Renal pelvis (tissue), 4 donors: ENCODE measurements around the gene GPATCH2. TPM values are rescaled to one million over a fixed set of nuclear protein-coding genes. Genes with fewer than 3 reads are reported as not detected.
"Not testable (repeated sequence)": the region's sequence is repeated elsewhere in the genome, so short reads cannot be mapped to it uniquely, and the experiment has no call there.

ENCODE experiments used
- DNase-seq: peaks from one replicate; pipeline ENCODE4 v3.0.0-alpha.2; 2013
- polyA plus RNA-seq, 3 donors: library from polyadenylated mRNA; unstranded; fragments of 120-200 nt; gene quantifications; one replicate each; pipeline ENCODE4 v1.2.1, GENCODE V29; 2013; ENCODE audit not compliant: insufficient read length in 3 of 3

The GPATCH2 gene
- polyA plus RNA-seq, 3 donors, result 22.3 to 24.9 (median 22.6) TPM

- DNase-seq, result no peak
Measured at GRCh38 chr1:217590598-217590997, 40.3 kb downstream of the GPATCH2 start.

GRCh38 chr1:217586586-217586985 is 44.3 kb downstream of the GPATCH2 start:
- no peak for DNase-seq

- DNase-seq, result no peak
Measured at GRCh38 chr1:217585577-217585976, 45.3 kb downstream of the GPATCH2 start.

- not testable (repeated sequence) for DNase-seq
Measured at GRCh38 chr1:217584286-217584811, 46.5 kb downstream of the GPATCH2 start.

- DNase-seq, result no peak
Measured at GRCh38 chr1:217577336-217577735, 53.6 kb downstream of the GPATCH2 start.

- no peak for DNase-seq
Measured at GRCh38 chr1:217574265-217574949, 56.5 kb downstream of the GPATCH2 start.

- DNase-seq, result no peak
Measured at GRCh38 chr1:217569021-217569420, 61.9 kb downstream of the GPATCH2 start.

GRCh38 chr1:217568200-217568599 is 62.7 kb downstream of the GPATCH2 start:
- no peak for DNase-seq

GRCh38 chr1:217564833-217565232 is 66.1 kb downstream of the GPATCH2 start:
- DNase-seq, result no peak

GRCh38 chr1:217564207-217564606 is 66.7 kb downstream of the GPATCH2 start:
- DNase-seq, result no peak

- no peak for DNase-seq
Measured at GRCh38 chr1:217563179-217563578, 67.7 kb downstream of the GPATCH2 start.

- no peak for DNase-seq
Measured at GRCh38 chr1:217562229-217562878, 68.5 kb downstream of the GPATCH2 start.

GRCh38 chr1:217561446-217561845 is 69.4 kb downstream of the GPATCH2 start:
- DNase-seq, result no peak

GRCh38 chr1:217554849-217555248 is 76.0 kb downstream of the GPATCH2 start:
- DNase-seq, result no peak

- DNase-seq, result no peak
Measured at GRCh38 chr1:217553949-217554509, 76.9 kb downstream of the GPATCH2 start.

- DNase-seq, result no peak
Measured at GRCh38 chr1:217552339-217552951, 78.4 kb downstream of the GPATCH2 start.

- no peak for DNase-seq
Measured at GRCh38 chr1:217542837-217543236, 88.1 kb downstream of the GPATCH2 start.

- DNase-seq, result no peak
Measured at GRCh38 chr1:217542136-217542777, 88.6 kb downstream of the GPATCH2 start.

GRCh38 chr1:217540321-217540720 is 90.6 kb downstream of the GPATCH2 start:
- DNase-seq, result no peak

GRCh38 chr1:217539510-217539909 is 91.4 kb downstream of the GPATCH2 start:
- DNase-seq, result no peak

- DNase-seq, result no peak
Measured at GRCh38 chr1:217535601-217536377, 95.1 kb downstream of the GPATCH2 start.
